Right renal pelvis (tissue), 4 donors: ENCODE results near the gene BLOC1S3. TPM values are rescaled to one million over a fixed set of nuclear protein-coding genes. Genes with fewer than 3 reads are reported as not detected.

ENCODE experiments used
- DNase-seq, 4 donors: peaks; one replicate each; pipeline ENCODE4 v3.0.0-alpha.2; 2013; ENCODE audit warnings: low read depth in 4 of 4, low spot score in 3 of 4, missing footprints in 1 of 4
- polyA plus RNA-seq, 4 donors: library from polyadenylated mRNA; unstranded; fragments of 120-200 nt; gene quantifications; one replicate each; pipeline ENCODE4 v1.2.1, GENCODE V29; 2013; ENCODE audit not compliant: insufficient read length in 4 of 4

The BLOC1S3 gene, protein sequence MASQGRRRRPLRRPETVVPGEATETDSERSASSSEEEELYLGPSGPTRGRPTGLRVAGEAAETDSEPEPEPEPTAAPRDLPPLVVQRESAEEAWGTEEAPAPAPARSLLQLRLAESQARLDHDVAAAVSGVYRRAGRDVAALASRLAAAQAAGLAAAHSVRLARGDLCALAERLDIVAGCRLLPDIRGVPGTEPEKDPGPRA
- 10 to 100 TPM; 10.5 to 13.9 (median 11.2) TPM for polyA plus RNA-seq

DNA sequence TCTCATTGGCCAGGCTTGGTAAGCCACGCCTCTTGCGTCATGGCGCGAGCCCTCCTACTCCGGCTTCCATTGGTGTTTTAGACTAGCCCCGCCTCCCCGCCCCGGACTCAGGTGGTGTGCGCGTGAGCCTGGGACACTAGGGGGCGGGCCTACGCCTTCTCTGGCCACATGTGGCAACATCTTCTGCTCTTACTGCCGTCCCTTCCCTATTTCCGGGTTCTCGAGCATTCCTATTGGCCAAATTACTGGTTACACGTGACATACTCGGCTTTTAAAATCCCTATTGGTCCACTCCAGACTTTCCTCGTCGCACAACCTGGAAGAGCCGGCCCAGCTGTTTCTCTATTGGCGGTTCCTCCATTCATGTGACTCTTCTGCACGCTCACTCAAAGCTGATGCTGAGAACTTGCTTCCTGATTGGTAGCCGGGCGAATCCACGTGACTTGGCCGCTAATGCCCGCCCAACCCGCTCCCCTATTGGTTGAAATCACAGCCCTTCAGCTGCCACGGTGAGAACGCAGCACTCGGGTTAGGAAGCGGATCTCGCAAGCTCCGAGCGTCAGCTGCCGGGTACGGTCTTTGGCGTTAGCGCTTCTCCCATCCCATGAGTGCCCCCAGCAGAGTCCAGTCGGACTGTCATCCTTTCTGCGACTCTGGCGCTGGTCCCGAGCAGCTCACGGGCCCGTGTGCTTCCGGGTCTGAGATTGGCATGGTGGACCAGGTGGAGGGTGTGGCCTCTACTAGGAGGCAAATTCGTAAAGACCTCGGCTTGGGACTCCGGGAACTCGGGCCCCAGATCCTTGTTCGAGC, at the start of gene BLOC1S3:
Gene BLOC1S3 (plus strand): TSS at position 523 of the 810 bp plus-strand sequence. CDS start 513 bp downstream, outside the sequence.
- DNase-seq, result peak; percentile 99 to 100 (median 100)

DNA sequence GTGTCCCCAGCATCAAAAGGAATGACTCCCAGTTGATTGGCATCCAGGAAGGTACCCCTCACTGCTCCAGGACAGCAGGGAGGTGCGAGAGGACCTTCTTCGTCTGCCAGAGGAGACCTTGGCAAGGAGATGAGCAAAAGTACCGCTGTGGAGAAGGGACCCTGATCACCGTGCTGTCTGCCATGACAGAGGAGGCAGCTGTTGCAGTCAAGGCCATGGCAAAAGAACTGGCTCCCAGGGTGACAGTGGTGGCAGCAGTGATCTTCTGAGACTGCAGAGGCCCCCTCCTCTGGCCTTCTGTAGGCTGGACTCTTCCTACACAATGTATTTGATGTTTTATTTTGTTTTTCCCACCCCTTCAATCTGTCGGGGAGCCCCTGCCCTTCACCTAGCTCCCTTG, 49.8 kb upstream of the BLOC1S3 start:
- no peak for DNase-seq

DNA sequence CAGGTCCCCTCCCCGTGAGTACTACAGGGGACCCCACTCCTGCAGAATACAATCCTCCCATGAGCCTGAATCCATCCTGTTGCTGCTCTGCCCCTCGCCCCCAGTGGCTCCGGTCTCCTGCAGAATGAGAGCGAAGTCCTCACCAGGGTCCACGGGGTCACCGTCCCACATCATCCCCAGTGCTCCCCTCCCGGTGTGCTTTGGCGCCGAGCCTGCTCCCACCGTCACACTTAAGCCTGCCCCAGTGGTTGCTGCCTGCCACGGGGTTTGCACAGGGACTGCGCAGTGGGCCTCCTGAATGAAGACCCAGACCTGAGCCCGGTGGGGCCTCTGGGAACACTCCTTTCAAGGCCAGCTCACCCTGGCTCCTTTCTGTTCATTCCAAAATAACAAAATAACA, 48.3 kb upstream of the BLOC1S3 start:
- DNase-seq, result no peak

DNA sequence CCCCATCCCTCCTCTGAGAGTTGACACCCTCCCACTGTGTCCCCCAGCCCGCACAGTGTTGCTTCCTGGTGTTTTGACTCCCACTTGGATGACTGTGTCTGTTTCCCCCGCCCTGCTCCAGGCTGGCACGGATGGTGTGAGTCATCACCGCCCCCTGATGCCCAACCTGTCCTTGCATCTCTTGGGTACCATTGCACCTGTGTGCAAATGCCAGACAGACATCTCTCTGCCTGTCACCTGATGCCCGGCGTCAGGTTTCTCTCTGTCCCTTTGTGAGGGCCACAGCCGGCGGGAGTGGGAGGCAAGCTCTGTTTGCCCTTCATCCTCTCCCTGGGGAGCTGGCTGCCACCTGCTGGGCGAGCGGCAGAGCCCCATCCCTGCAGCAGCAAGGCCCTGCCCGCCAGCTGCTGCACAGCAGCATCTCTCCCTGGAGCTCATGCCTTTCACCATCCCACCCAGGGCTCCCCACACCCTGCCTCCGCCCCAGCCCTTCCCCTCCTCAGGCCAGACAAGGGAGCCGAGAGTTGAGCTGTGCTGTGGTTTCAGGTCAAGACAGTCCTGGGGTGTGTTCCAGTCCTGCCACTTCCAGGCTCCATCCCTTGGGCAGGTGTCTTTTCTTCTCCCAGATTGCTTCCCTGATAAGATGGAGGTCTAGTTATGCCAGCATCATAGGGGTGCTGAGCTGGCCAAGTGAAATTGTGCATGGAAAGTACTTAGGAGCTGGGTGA, 47.5 kb upstream of the BLOC1S3 start:
- no peak for DNase-seq

DNA sequence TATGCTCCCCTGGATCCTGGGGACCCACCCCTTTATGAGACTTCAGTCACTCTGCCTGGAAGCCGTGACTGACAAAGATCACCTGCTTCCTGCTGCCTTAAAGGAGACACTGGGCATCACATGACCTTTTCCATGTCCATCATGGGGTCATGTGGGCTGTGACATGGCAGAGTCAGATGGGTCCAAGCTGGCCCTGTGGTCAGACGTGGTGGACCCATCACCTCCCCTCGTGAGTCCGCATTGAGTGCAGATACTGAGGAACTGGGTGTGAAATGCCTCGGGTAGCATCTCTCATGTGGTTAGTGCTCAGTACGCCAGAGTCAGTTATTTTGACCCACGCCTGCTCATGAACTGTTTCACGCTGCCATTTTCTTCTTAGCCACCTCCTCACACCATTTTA, 44.9 kb upstream of the BLOC1S3 start:
- no peak for DNase-seq

DNA sequence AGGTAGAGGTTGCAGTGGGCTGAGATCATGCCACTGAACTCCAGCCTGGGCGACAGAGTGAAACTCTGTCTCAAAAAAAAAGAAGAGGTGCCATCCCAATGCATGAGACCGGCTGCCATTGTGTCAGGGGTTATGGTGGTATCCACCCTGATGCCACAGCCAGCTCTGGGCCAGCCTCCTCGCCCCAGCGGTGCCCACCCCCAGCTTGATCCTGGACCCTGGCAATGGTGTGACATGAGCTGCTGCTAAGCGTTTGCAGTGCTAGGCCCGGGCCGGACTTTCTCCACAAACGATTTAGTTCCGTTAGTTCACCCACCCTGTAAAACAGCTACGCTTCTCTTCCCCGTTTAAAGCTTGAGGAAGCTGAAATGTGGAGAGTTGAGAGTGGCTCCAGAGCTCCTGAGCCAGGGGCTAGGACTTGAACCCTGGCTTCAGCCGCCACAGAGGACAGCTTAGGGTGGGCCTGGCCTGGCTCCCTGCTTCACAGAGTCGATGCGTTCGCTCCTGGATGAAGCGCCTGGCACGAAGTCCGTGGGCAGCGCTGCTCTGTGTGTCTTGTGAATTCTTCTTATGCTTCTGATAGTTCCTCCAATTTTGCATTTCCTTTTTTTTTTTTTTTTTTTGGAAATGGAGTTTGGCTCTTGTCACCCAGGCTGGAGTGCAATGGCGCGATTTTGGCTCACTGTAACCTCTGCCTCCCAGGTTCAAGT, 43.3 kb upstream of the BLOC1S3 start:
- DNase-seq, result no peak

DNA sequence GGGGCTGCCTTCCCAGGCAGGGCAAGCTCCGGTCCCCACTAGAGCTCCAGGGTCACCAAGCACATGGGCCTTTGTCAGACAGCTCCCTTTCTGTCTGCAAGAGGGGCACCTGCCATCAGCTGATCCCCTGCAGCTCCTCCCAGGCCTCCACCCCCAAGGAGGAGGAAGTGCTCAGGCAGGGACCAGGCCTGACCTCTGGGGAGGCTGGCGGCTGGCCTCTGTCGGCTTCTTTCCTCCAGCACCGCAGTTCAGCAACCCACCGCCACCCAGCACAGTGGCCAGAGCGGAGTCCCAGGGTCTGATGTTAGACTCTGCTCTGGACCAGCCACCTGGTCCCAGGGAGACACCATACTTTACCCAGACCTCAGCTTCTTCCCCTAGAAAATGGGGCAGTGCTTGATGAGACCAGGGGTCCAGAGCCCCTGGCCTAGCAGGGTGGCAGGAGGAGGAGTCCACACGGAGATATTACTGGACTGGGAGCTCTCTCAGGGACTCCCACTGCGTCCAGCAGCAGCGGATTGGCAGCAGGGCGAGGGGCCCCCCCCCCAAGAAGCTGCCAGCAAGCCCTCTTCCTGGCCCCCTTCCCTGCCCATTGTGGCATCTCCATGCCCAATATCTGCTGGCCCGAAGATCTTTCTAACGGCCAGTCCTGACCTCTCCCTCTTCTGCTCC, 41.9 kb upstream of the BLOC1S3 start:
- no peak for DNase-seq

DNA sequence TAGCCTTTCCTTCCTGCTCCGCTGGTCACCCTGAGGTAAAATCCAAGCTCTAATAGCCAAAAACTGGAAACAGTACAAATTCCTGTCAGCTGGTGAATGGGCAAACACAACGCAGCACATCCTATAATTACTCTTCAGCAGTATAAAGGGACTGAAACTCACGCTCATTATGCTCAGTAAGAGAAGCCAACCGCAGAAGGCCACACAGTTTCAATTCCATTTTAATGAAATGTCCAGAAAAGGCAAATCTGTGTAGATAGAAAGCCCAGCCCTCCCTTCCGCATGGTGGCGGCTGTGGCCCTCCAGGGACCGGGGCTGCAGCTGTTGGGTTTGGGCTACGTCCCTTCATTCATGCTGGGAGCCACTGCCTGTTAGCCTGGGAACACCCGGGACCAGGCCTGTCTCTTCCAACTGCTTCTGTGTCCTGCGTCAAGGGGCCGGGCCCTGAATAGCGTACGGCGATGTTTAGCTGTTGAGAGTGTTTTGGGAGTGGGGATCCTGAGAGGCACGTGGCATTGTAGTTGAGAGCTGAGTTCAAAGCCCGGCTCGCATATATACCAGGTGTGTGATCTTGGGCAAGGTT, 41.3 kb upstream of the BLOC1S3 start:
- DNase-seq, result no peak

DNA sequence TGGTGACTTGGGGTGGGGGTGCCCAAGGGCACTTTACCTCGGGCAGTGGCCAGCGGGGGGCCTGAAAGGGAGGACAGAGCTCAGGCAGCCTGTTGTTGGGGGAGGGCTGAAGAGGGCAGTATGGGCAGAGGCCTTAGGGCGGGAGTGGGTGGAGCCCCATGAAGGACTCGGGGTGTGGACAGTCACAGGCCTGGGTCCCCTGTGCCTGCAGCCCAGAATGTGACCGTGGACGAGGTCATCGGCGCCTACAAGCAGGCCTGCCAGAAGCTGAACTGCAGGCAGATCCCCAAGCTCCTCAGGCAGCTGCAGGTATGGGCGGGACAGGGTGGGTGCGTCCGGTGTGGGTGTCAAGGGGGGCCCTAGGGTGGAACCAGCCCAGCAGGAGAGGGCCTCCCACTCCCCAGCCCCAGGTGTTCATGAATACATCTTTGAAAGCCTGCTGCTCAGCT, 40.3 kb upstream of the BLOC1S3 start:
- no peak for DNase-seq

DNA sequence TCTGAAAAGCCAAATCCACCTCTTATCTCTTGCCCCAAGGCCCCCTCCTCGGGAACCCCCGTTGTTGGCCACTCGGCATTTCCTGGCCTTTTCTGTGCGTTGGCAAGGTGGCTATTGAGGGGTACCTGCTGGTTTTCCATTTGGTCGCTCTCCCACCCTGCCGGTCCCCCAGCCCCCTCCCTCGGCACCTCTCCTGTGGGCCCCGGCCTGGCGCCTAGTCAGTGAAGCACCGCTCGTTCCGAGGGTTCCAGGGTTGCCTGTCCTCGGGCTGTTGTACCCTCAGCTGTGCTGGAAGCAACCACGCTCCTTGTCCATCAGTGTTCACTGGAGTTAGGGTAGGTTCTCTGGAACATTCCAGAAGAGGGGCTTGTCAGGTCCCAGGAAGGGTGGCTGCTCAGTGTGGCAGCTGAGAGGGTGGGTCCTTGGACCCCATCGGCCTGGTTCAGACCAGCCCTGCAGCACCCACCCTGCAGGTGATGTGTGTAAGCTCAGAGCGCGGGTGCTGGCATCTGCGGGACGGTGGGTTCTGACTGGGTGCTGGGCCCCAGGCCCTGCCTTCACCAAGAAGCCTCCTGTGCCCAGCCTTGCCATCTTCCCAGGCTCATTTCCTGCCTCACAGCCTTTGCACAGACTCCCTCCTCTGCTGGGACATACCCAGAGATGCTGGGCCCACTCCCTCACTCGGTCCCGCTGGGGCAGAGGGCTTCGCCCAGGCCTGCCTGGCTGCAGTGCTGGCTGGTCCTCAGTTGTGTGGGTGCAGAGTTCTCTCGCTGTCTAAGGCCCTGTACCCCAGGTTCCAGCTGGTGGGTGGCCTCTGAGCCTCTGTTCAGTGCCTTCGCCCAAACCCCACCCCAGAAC, 39.1 kb upstream of the BLOC1S3 start:
- no peak for DNase-seq

DNA sequence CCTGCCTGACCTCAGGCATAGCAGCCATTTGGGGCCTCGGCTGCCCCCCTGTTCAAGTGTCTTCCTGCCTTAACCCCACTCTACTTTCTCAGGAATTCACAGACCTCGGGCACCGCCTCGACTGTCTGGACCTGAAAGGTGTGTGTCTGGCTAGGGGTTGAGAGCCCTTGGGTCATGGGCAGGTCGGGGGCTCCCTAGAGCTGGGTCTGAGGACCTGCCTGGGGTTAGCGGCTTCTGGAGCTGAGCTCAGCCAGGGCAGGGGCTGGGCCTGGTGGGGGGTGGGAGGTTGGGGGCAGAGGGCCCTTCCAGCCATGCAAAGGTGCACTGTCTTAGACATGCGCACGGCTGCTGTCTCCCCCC, 38.5 kb upstream of the BLOC1S3 start:
- DNase-seq, result no peak

DNA sequence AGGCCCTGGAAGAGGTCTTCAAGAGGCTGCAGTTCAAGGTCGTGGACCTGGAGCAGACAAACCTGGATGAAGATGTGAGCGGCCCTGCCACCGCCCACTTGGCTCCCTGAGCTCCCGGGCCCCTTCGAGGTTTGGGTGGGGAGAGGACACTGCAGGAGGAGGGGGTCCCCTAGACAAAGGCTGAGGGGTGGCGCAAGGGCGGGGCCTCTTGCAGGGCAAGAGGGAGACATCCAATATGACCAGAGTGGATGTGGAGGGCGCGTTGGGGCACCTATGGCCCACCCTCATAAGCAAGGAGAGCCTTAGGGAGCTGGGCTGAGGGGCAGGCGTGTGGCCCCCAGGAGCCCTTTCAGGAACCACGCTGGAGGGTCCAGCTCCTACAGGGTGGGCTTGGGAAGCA, 38.1 kb upstream of the BLOC1S3 start:
- no peak for DNase-seq

DNA sequence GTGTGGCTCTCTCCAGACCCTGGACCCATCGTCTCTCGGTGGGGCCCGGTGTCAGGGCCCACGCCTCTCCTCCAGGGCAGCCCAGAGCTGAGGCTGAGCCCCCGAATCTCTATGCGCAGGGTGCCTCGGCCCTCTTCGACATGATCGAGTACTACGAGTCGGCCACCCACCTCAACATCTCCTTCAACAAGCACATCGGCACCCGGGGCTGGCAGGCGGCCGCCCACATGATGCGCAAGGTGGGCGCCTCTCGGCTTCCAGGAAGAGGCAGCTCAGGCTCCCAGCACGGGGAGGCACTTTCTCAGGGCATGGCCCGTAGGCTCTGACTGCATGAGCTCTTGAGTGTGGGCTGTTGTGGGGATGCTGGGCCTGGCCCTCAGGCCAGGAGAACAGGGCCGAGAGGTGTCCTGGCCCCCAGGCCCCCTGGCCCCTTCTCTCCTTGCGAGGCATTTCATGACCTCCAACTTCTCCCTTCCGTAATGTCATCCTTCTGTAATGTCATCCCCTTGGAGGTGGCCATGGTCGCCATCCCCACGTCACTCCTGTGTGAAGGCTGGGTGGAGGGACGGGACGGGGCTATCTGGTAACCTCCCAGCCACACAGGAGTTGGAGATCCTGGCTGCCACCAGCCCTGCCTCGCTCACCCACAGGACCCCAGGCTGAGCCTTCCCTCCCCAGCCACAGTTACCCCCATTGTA, 37.2 kb upstream of the BLOC1S3 start:
- DNase-seq, result no peak

DNA sequence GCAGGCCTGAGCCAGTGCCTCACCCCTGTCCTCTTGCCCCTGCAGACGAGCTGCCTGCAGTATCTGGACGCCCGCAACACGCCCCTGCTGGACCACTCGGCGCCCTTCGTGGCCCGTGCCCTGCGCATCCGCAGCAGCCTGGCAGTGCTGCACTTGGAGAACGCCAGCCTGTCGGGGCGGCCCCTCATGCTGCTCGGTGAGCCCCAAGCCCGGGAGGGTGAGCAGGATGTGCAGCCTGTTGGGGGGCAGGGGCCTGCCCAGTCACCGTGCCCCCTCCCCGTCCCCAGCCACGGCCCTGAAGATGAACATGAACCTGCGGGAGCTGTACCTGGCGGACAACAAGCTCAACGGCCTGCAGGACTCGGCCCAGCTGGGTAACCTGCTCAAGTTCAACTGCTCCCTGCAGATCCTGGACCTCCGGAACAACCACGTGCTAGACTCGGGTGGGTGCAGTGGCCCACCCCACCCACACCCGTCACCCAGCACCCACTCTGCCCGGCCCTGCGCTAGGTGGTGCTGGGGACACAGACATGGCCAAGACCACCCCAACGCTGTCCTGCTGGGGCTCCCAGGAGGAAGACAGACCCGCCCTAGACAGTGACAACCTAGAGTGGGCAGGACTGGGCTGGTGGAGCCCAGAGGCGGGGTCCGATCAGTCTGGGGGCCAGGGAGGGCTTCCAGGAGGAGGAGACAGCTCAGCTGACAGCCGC, 36.4 kb upstream of the BLOC1S3 start:
- no peak for DNase-seq

DNA sequence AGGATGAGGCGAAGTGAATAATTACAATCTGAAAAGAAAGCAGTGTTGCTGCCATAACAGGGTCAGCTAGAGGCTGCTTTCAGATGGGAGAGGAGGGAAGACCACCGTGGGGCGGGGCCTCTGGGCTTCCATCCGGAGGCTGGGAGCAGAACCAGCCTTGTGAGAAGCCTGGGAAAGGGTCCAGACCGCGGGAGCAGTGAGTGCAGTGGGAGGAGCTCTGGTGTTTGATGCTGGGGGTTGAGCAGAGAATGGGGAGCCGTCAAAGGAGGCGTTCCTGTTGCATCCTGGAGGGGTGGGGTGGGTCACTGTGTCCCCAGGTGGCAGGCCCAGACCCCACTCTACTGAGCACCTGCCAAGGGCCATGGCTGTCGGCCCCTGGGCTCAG, 35.9 kb upstream of the BLOC1S3 start:
- no peak for DNase-seq

DNA sequence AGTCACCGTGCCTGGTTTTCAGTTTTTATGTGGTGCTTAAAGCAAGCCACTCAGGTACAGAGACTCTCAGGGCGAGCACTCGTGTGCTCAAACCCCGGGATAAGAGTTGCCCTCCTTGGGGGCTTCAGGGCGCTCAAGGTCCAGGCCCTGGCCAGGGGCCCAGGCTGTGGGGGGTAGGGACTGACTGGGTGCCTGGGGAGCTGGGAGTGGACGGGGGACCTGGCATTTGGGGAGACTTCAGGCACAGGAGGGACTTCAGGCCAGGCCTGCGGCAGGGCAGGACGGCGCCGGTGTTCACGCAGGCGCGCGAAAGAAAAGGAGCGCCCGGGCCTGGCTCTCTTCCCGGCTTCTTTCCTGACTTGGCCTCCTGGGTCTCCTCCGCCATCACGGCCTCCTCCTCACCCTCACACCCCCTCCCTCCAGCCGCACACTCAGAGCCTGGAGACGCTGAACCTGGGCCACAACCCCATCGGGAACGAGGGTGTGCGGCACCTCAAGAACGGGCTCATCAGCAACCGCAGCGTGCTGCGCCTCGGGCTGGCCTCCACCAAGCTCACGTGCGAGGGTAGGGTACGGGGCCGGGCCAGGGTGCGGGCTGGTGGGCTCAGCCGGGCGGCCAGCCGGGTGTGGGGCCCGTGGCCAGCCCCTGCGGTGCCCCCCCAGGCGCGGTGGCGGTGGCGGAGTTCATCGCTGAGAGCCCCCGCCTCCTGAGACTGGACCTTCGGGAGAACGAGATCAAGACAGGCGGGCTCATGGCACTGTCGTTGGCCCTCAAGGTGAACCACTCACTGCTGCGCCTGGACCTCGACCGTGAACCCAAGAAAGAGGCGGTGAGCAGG, 33.9 kb upstream of the BLOC1S3 start:
- DNase-seq, result no peak
